NOMO-1 (cell line): ENCODE results near the gene COL5A3.
"Not testable (repeated sequence)": the region's sequence is repeated elsewhere in the genome, so short reads cannot be mapped to it uniquely, and the experiment has no call there.

Source experiments
- DNase-seq, 2 experiments: peaks; one replicate each; lab custom pipeline; 2025; ENCODE audit not compliant: unreplicated experiment in 2 of 2; lab: John Stamatoyannopoulos, UW

COL5A3 gene

DNA sequence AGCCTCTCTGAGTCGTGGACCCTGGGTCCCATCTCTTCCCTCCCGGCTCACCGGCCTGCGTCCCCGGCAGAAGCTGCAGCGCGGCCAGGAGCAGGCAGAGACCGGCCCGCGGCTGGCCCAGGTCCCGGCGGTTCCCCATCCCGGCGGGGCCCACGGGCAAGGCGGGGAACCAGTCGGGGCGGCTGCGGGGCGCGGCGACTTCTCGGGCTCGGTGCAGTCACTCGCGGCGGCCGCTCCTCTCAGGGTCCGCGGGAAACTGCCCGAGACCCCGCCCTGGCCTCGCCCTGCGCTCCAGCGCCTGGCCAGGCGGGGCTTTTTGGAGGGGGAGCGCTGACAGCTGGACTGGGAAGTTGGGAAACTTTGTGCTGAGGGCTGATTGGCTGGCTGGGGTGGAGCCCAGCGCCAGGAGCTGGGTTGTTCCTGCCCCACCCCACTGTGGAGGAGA is at the start of gene COL5A3:
Gene COL5A3 (minus strand): TSS at position 258 of the 445 bp plus-strand sequence. CDS start 119 bp downstream, at position 139.
- no peak for DNase-seq

DNA sequence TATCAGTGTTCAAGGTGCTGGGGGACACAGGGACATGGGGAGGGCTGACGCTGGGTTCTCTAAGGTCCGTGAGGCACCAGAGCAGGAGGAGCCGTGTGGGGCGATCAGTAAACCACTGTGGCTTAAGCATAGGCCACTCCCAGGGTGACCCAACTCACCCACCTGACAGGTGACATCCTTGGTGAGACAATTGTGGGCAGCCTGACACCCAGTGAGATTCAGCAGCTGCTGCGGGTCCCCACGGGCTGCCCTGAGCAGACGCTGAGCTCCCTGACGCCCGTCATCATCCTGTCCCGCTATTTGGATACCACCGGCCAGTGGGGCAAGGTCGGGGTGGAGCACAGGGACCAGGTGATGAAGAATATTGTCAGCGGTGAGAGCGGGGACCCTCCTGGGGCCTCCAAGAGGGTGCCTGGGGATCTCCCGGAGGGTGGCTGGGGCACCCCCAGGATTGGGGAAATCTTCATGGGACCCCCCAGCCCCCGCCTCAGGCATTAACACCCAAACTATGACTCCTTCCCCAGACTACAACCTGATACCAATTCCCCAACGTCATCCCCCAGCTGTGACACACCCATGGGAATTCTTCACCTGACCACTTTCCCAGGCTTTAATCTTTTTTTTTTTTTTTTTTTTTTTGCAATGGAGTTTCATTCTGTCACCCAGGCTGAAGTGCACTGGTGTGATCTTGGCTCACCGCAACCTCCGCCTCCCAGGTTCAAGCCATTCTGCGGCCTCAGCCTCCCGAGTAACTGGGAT is 42.5 kb upstream of the COL5A3 start:
- DNase-seq = no peak

DNA sequence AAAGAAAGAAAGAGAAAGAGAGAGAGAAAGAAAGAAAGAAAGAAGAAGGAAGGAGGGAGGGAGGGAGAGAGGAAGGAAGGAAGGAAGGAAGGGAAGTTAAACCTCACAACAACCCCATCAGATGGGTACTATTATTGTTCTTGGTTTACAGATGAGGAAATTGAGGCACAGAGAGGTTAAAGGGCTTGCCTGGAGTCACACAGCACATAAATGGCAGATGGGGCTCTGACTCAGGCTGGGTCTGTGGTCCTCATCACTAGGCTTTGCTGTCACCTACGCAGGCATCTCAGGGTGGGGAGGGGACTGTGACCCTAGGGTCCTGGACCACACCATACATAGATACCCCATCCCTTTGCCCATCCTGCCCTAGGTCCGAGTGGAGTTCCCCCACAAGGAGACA is 39.3 kb upstream of the COL5A3 start:
- DNase-seq = no peak

DNA sequence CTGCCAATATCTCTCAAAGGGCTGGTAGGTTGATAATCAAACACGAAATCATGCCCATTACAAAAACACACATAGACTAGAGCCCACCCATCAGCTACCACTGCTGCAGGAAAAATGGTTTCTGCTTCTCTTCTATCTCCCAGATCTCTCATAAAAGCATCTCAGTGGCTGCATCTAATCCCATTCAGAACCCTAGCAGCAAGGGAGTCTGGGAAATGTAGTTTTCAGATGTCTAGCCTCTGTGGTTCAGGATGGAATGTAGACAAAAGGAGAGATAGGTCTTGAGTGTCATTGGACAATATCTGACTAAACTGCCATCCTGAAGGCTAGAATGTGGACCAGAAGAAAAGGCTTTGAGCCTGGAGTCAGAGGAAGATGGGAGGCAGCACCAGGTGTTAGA is 35.1 kb upstream of the COL5A3 start:
- DNase-seq = no peak

GRCh38 chr19:10044390-10044789 is 34.1 kb upstream of the COL5A3 start:
- no peak for DNase-seq

- no peak for DNase-seq
Measured at GRCh38 chr19:10043286-10043927, 33.1 kb upstream of the COL5A3 start.

GRCh38 chr19:10037809-10038208 is 27.5 kb upstream of the COL5A3 start:
- DNase-seq = no peak

GRCh38 chr19:10037367-10037766 is 27.1 kb upstream of the COL5A3 start:
- DNase-seq = no peak

- DNase-seq = no peak
Measured at GRCh38 chr19:10036601-10037071, 26.3 kb upstream of the COL5A3 start.

- no peak for DNase-seq
Measured at GRCh38 chr19:10033614-10034013, 23.3 kb upstream of the COL5A3 start.

DNA sequence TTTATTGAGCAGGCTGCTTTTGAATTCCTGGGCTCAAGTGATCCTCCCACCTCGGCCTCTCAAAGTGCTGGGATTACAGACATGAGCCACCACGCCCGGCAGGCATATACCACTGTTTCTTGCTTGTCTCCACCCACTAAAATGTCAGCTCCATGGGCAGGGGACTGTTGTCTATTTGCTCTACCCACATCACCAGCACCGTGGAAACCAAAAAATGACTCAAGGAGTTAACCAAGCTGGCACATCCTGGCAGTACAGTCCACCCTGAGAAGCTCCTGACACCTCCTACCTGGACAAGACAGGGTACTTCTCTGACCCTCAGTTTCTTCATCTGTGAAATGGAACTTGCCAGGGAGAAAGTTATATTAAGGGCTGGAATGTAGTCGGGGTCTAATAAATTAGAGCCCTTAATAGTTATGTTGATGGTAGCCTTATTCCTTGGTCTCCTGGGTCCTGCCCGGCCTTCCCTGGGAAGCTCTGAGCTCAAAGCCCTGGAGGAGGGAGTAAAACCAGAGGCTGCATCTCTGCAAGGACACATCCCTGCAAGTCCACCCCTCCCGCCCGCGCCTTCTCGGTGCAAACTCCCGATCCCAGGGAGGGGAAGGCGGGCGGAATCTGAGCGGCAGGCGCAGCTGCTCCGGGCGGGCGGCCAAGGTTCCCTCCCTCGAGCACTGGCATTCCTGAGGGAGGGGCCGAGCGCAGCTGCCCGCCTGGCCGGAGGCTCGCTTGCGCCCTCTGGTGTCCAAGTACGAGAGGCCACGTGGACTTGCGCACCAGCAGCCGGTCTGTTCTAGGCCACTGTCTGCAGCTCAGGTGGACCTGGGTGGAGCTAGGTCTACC is 17.1 kb upstream of the COL5A3 start:
- DNase-seq = peak; percentile 57 to 76

DNA sequence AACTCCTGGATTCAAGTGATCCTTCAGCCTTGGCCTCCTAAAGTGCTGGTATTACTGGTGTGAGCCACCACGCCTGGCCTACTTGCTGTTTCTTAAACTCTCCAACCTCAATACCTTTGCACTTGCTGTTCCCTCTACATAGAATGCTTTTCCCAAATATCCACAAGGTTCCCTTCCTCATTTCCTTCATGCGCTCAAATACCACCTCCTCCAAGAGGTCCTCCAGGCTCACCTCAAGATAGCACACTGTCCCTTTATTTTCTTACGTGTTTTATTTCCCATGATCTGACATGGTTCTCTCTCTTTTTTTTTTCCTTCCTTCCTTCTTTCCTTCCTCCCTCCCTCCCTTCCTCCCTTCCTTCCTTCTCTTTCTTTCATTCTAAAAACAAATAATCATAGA is 16.4 kb upstream of the COL5A3 start:
- no peak for DNase-seq

DNA sequence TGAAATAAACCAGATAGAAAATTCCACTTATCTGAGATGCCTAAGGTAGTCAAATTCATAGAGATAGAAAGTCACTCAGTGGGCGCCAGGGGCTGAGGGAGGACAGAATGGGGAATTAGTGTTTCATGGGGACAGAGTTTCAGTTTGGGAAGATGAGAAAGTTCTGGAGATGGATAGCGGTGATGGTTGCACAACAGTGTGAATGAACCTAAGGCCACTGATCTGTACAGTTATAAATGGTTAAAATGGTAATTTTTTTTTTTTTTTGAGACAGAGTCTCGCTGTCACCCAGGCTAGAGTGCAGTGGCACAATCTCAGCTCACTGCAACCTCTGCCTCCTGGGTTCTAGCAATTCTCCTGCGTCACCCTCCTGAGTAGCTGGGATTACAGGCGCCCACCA is 12.8 kb upstream of the COL5A3 start:
- not testable (repeated sequence) for DNase-seq

- DNase-seq = no peak
Measured at GRCh38 chr19:10021863-10022262, 11.6 kb upstream of the COL5A3 start.

DNA sequence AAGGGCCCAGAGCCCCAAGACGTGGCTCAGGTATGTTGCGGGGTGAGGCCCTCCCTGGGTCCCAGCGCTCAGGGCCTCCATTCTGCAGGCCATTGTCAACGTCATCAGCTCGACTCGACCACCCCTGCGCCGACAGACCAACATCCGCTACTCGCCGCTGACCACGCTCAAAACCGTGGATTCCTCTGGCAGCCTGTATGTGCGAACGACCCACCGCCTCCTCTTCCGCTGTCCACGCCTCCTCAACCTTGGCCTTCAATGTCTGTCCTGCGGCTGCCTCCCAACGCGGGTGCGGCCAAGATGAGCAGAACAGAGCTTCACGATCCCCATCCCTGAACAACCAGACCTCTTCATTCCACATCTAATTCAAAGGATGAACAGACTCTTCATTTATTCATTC is 11.1 kb upstream of the COL5A3 start:
- no peak for DNase-seq

GRCh38 chr19:10020851-10021250 is 10.5 kb upstream of the COL5A3 start:
- no peak for DNase-seq

DNA sequence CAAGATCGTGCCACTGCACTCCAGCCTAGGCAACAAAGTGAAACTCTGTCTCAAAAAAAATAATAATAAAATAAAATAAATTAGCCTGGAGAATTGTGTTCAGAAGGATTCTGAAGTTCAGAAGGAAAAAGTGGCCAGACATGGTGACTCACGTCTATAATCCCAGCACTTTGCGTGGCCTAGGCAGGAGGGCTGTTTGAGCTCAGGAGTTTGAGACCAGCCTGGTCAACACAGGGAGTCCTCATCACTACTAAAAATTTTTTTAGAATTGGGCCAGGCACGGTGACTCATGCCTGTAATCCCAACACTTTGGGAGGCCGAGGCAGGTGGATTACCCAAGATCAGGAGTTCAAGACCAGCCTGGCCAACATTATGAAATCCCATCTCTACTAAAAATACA is 8.9 kb upstream of the COL5A3 start:
- DNase-seq = no peak

DNA sequence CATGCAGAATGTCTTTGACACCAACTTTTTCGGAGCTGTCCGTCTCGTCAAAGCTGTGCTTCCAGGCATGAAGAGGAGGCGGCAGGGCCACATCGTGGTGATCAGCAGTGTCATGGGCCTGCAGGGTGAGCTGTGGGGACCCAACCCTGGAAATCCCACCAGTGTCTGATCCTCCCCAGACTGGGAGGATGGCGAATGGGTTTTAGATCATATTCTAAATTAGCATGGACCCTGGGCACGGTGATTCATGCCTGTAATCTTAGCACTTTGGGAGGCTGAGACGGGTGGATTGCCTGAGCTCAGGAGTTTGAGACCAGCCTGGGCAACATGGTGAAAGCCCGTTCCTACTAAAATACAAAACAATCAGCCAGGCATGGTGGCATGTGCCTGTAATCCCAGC is 8.5 kb upstream of the COL5A3 start:
- DNase-seq = no peak

- DNase-seq = no peak
Measured at GRCh38 chr19:10018263-10018662, 8.0 kb upstream of the COL5A3 start.

DNA sequence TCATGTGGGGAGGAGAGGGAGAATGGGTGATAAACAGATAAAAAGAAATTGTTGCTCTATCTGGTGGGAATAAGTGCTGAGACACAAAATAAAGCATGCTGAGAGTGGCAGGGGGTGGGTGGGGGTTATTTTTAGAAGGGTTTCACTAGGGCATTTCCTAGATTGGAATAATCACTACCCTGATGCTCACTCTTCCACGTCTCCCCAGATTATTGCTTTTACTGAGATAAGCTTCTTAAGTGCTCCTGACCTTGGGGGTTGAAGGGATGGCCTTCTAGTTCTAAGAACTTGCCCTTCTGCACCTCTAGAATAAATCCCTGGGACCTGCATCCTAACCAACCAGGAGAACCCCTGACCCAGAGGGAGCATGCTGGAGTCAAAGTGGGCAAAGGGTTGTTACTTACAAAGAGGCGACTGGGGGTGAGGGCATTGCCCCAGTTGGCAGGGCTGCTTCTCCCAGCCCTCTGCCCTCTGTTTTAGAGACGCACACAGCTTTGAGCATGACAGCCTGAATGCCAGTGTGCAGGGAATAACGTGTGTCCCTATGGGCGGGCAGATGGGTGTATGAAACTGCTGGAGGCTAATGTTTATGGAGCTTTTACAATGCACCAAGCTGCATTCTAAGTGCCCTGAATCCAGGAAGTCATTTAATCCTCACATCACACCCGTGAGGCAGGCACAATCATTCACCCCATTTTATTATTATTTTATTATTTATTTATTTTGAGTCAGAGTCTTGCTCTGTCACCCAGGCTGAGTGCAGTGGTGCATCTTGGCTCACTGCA is 3.7 kb upstream of the COL5A3 start:
- DNase-seq = no peak

DNA sequence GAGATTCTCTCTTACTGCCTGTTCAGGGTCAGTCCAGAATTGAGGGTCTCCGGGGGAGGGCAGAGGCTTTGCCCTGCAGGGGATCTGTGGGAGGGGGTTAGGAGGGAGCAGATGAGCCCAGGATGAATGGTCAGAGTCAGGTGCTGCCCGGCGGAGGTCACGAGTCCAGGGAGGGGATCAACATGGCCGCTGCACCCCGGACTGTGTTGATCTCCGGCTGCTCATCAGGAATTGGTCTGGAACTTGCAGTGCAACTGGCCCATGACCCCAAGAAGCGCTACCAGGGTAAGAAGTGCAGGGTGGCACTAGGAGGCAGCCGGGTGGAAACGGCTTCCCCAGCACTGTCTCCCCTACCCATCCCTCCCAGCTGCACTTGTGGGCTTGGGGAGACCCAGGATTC is 3.0 kb upstream of the COL5A3 start, which contains the start of gene RDH8:
Gene RDH8 (plus strand): TSS at position 168 of the 400 bp plus-strand sequence. CDS start 15 bp downstream, at position 183.
- no peak for DNase-seq
